ENCODE data around the gene XPO4.
A peak's percentile ranks its signal among the peaks of the same experiment; 100 is the strongest.
"Not testable (repeated sequence)": the region's sequence is repeated elsewhere in the genome, so short reads cannot be mapped to it uniquely, and the experiment has no call there.

XPO4 gene

GRCh38 chr13:20939662-20940061 is 37.1 kb upstream of the XPO4 start:
- Histone ChIP-seq H3K27me3 (replicated peaks; ENCODE audit: control insufficient read depth, insufficient read depth, low read length) (no peaks in the 10 kb centered on the region), H3K36me3 (ENCODE audit: control insufficient read depth, insufficient read depth, low read length) (no peaks in the 10 kb centered on the region), H3K4me3 (replicated peaks; ENCODE audit: low read depth, low read length) (no peak overlapping the region)
- no peak for DNase-seq (ENCODE audit: extremely low read depth, insufficient read length)
- TF ChIP-seq, protein P1, sequence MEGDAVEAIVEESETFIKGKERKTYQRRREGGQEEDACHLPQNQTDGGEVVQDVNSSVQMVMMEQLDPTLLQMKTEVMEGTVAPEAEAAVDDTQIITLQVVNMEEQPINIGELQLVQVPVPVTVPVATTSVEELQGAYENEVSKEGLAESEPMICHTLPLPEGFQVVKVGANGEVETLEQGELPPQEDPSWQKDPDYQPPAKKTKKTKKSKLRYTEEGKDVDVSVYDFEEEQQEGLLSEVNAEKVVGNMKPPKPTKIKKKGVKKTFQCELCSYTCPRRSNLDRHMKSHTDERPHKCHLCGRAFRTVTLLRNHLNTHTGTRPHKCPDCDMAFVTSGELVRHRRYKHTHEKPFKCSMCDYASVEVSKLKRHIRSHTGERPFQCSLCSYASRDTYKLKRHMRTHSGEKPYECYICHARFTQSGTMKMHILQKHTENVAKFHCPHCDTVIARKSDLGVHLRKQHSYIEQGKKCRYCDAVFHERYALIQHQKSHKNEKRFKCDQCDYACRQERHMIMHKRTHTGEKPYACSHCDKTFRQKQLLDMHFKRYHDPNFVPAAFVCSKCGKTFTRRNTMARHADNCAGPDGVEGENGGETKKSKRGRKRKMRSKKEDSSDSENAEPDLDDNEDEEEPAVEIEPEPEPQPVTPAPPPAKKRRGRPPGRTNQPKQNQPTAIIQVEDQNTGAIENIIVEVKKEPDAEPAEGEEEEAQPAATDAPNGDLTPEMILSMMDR (IDR thresholded peaks at IDR 0.05; ENCODE audit: insufficient read depth, low read length, poor library complexity, severe bottlenecking) = no peak

GRCh38 chr13:20938302-20938701 is 35.8 kb upstream of the XPO4 start:
- H3K36me3 ChIP-seq (ENCODE audit: control insufficient read depth, insufficient read depth, low read length) = no peaks in the 10 kb centered on the region
- TF ChIP-seq, protein P1 (IDR thresholded peaks at IDR 0.05; ENCODE audit: insufficient read depth, low read length, poor library complexity, severe bottlenecking) = no peak
- no peak for DNase-seq (ENCODE audit: extremely low read depth, insufficient read length)

DNA sequence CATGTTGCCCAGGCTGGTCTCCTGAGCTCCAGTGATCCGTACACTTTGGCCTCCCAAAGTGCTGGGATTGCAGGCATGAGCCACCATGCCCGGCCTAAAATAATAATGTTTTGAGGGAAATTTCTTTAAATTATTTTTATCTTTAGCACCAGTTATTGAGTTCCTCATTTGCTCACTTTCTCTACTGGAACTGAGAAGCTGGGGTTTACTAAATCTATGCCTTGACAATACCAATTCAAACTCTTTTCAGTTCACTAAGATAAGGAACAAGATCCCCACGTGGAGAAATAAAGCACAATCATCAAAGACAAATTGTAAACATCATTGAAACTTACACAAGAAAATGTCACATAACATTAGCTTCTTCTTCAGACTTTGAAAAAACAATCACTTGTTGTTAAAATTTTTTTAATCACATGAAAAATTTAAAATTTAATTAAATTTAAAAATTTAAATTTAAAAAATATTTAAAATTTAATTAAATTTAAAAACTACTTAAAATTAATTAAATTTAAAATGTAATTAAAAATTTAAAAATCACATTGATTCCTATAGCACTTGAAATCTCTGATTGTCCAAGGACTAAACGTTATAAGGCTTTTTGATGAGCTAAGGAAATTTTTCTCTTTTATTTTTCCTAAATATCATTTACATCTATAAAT is 25.2 kb upstream of the XPO4 start:
- Histone ChIP-seq H3K36me3 (ENCODE audit: control insufficient read depth, insufficient read depth, low read length) (no peaks in the 10 kb centered on the region), H3K4me3 (replicated peaks; ENCODE audit: low read depth, low read length) (no peak overlapping the region), H3K27me3 (replicated peaks; ENCODE audit: control insufficient read depth, insufficient read depth, low read length) (no peaks in the 10 kb centered on the region)
- DNase-seq (ENCODE audit: extremely low read depth, insufficient read length) = no peak
- TF ChIP-seq, protein P1 (IDR thresholded peaks at IDR 0.05; ENCODE audit: insufficient read depth, low read length, poor library complexity, severe bottlenecking) = no peak

More at GRCh38 chr13:20938302-20938701, 35.8 kb upstream of the XPO4 start:
- Histone ChIP-seq H3K4me3 (replicated peaks; ENCODE audit: low read depth, low read length) (no peak overlapping the region), H3K27me3 (replicated peaks; ENCODE audit: control insufficient read depth, insufficient read depth, low read length) (no peaks in the 10 kb centered on the region)

DNA sequence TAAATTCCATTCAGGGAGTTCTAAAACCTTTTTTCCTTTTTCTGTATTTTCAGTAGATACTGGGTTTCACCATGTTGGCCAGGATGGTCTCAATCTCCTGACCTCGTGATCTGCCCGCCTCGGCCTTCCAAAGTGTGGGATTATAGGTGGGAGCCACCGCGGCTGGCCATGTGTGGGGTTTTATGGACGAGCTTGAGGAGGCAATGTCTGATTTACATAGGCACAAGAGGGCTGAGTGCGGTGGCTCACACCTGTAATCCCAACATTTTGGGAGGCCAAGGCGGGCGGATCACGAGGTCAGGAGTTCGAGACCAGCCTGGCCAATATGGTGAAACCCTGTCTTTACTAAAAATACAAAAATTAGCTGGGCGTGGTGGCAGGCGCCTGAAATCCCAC is 22.8 kb upstream of the XPO4 start:
- not testable (repeated sequence) for DNase-seq (ENCODE audit: extremely low read depth, insufficient read length); H3K4me3 ChIP-seq (replicated peaks; ENCODE audit: low read depth, low read length); H3K36me3 ChIP-seq (ENCODE audit: control insufficient read depth, insufficient read depth, low read length); H3K27me3 ChIP-seq (replicated peaks; ENCODE audit: control insufficient read depth, insufficient read depth, low read length)

GRCh38 chr13:20924758-20925394 is 22.3 kb upstream of the XPO4 start:
- no peaks in the 10 kb centered on the region for H3K36me3 ChIP-seq (ENCODE audit: control insufficient read depth, insufficient read depth, low read length)
- TF ChIP-seq, protein P1 (IDR thresholded peaks at IDR 0.05; ENCODE audit: insufficient read depth, low read length, poor library complexity, severe bottlenecking) = peak; percentile 78
- H3K27me3 ChIP-seq (replicated peaks; ENCODE audit: control insufficient read depth, insufficient read depth, low read length) = no peaks in the 10 kb centered on the region
- no peak overlapping the region for H3K4me3 ChIP-seq (replicated peaks; ENCODE audit: low read depth, low read length)
- DNase-seq (ENCODE audit: extremely low read depth, insufficient read length) = no peak

DNA sequence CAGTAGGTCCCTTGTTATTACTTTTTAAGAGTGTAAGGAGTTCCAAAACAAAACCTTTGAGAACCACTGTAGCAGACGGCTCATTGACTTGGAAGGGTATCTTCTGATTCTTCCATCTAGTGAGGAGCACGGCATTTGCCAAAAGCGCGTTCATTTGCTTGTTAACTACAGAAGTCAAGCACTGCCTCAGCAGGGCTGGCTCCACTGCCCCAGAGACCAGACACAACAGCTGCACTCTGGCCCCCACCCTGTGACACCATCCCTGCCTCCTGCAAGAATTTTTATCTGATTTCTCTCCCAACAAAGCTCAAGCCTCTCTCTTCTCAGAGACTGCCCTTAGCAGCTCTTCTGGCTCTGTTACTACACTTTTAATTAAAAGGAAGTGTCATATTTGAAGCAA is 20.7 kb upstream of the XPO4 start:
- Histone ChIP-seq H3K27me3 (replicated peaks; ENCODE audit: control insufficient read depth, insufficient read depth, low read length) (no peaks in the 10 kb centered on the region), H3K4me3 (replicated peaks; ENCODE audit: low read depth, low read length) (no peak overlapping the region), H3K36me3 (ENCODE audit: control insufficient read depth, insufficient read depth, low read length) (no peaks in the 10 kb centered on the region)
- TF ChIP-seq, protein P1 (IDR thresholded peaks at IDR 0.05; ENCODE audit: insufficient read depth, low read length, poor library complexity, severe bottlenecking) = no peak
- no peak for DNase-seq (ENCODE audit: extremely low read depth, insufficient read length)
